GM23338 (cell line): ENCODE measurements around the gene SBNO1.

Source experiments
- EZH2phosphoT487 ChIP-seq: fragments of 200-600 bp; sonication (generic); IDR thresholded peaks from one replicate; pipeline ENCODE4 v1.8.1; 2018; ENCODE audit warnings: antibody characterized with exemption; ENCODE audit not compliant: unreplicated experiment
- TF ChIP-seq, protein P1 (sequence below), 2 experiments: fragments of 200-600 bp in 1 of 2; sonication (generic) in 1 of 2; conservative IDR thresholded peaks; 2 replicates each; pipeline versions ENCODE4 v1.5.1 to v1.6.1; 2016 to 2017; ENCODE audit warnings: antibody characterized with exemption in 2 of 2, low read depth in 2 of 2, mild to moderate bottlenecking in 2 of 2, moderate library complexity in 1 of 2
- TF ChIP-seq, protein P2 (sequence below): IDR thresholded peaks from one replicate; pipeline ENCODE4 v1.6.1; 2018; ENCODE audit warnings: antibody characterized with exemption; ENCODE audit not compliant: unreplicated experiment
- TF ChIP-seq, protein P3 (sequence below): IDR thresholded peaks from 2 replicates; pipeline ENCODE4 v1.6.1; 2016; ENCODE audit warnings: antibody characterized with exemption

DNA sequence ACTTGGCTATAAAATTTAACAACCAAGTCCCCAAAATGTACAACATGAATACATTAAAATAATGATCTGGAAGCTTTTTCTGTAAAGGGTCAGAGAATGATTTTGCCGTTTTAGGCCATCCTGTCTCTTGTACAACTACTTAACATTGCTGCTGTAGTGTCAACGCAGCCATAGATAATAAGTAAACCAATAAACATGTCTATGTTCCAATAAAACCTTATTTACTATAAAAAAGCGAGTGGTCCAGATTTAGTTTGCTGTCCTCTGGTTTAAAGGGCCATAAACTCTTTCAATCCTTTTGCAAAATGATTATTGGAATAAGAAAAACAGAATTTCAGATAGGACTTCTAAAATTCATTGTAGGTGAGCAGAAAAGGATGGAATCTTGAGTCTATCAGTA lies 29.2 kb downstream of the SBNO1 start:
- TF ChIP-seq, protein P1, sequence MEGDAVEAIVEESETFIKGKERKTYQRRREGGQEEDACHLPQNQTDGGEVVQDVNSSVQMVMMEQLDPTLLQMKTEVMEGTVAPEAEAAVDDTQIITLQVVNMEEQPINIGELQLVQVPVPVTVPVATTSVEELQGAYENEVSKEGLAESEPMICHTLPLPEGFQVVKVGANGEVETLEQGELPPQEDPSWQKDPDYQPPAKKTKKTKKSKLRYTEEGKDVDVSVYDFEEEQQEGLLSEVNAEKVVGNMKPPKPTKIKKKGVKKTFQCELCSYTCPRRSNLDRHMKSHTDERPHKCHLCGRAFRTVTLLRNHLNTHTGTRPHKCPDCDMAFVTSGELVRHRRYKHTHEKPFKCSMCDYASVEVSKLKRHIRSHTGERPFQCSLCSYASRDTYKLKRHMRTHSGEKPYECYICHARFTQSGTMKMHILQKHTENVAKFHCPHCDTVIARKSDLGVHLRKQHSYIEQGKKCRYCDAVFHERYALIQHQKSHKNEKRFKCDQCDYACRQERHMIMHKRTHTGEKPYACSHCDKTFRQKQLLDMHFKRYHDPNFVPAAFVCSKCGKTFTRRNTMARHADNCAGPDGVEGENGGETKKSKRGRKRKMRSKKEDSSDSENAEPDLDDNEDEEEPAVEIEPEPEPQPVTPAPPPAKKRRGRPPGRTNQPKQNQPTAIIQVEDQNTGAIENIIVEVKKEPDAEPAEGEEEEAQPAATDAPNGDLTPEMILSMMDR (conservative IDR thresholded peaks at IDR 0.05; ENCODE audit: low read depth in 2 of 2) = no peak
- no peak for TF ChIP-seq EZH2phosphoT487
- TF ChIP-seq, protein P2, sequence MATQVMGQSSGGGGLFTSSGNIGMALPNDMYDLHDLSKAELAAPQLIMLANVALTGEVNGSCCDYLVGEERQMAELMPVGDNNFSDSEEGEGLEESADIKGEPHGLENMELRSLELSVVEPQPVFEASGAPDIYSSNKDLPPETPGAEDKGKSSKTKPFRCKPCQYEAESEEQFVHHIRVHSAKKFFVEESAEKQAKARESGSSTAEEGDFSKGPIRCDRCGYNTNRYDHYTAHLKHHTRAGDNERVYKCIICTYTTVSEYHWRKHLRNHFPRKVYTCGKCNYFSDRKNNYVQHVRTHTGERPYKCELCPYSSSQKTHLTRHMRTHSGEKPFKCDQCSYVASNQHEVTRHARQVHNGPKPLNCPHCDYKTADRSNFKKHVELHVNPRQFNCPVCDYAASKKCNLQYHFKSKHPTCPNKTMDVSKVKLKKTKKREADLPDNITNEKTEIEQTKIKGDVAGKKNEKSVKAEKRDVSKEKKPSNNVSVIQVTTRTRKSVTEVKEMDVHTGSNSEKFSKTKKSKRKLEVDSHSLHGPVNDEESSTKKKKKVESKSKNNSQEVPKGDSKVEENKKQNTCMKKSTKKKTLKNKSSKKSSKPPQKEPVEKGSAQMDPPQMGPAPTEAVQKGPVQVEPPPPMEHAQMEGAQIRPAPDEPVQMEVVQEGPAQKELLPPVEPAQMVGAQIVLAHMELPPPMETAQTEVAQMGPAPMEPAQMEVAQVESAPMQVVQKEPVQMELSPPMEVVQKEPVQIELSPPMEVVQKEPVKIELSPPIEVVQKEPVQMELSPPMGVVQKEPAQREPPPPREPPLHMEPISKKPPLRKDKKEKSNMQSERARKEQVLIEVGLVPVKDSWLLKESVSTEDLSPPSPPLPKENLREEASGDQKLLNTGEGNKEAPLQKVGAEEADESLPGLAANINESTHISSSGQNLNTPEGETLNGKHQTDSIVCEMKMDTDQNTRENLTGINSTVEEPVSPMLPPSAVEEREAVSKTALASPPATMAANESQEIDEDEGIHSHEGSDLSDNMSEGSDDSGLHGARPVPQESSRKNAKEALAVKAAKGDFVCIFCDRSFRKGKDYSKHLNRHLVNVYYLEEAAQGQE = no peak
- TF ChIP-seq, protein P3, sequence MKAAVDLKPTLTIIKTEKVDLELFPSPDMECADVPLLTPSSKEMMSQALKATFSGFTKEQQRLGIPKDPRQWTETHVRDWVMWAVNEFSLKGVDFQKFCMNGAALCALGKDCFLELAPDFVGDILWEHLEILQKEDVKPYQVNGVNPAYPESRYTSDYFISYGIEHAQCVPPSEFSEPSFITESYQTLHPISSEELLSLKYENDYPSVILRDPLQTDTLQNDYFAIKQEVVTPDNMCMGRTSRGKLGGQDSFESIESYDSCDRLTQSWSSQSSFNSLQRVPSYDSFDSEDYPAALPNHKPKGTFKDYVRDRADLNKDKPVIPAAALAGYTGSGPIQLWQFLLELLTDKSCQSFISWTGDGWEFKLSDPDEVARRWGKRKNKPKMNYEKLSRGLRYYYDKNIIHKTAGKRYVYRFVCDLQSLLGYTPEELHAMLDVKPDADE = no peak
